ENCODE measurements around the gene MYL12A. TPM values are rescaled to one million over a fixed set of nuclear protein-coding genes. Genes with fewer than 3 reads are reported as not detected.

The MYL12A gene
- total and polyA plus RNA-seq, 2 of the 13 experiments (the other 11 are each of a cell fraction or from before 2014, with no cell fraction given) = 261 to 277 TPM

- no peak for TF ChIP-seq ZNF280D (CRISPR knock-in tag; IDR thresholded peaks at IDR 0.05)
- TF ChIP-seq SOX6 (IDR thresholded peaks at IDR 0.05) = no peak
- peak; percentile 75 for TF ChIP-seq SOX6 (CRISPR knock-in tag; IDR thresholded peaks at IDR 0.05)
- TF ChIP-seq ZNF350 (CRISPR knock-in tag; IDR thresholded peaks at IDR 0.05; ENCODE audit: borderline replicate concordance, low read depth) = no peak
- TF ChIP-seq AFF4 (CRISPR knock-in tag; IDR thresholded peaks at IDR 0.05) = no peak
- TF ChIP-seq TCF7L2 (IDR thresholded peaks at IDR 0.05; ENCODE audit: low read depth, low read length) = no peak
- no peak for TF ChIP-seq ZNF468 (CRISPR knock-in tag; IDR thresholded peaks at IDR 0.05)
- no peak for TF ChIP-seq PCBP2 (optimal IDR thresholded peaks at IDR 0.05; ENCODE audit: low read depth, low read length, poor library complexity, severe bottlenecking)
- TF ChIP-seq CBX5 (CRISPR knock-in tag; IDR thresholded peaks at IDR 0.05; ENCODE audit: borderline replicate concordance) = no peak
- TF ChIP-seq RBAK (CRISPR knock-in tag; IDR thresholded peaks at IDR 0.05) = no peak
- no peak for TF ChIP-seq HMG20B (CRISPR knock-in tag; conservative IDR thresholded peaks at IDR 0.05)
- no peak for TF ChIP-seq DZIP1 (CRISPR knock-in tag; IDR thresholded peaks at IDR 0.05)
- TF ChIP-seq XBP1 (CRISPR knock-in tag; IDR thresholded peaks at IDR 0.05) = no peak
- no peak for TF ChIP-seq RFXANK (CRISPR knock-in tag; IDR thresholded peaks at IDR 0.05)
- TF ChIP-seq ATF6 (CRISPR knock-in tag; conservative IDR thresholded peaks at IDR 0.05) = no peak
- no peak for TF ChIP-seq NPAS2 (CRISPR knock-in tag; IDR thresholded peaks at IDR 0.05; ENCODE audit: borderline replicate concordance)
- TF ChIP-seq ZZZ3 (CRISPR knock-in tag; IDR thresholded peaks at IDR 0.05; ENCODE audit: borderline replicate concordance) = no peak
These were observed 29.5 kb upstream of the MYL12A start (continued) for GRCh38 chr18:3217948-3218647.
